ENCODE results near the gene KITLG.
"Not testable (repeated sequence)": the region's sequence is repeated elsewhere in the genome, so short reads cannot be mapped to it uniquely, and the experiment has no call there.

The KITLG gene

DNA sequence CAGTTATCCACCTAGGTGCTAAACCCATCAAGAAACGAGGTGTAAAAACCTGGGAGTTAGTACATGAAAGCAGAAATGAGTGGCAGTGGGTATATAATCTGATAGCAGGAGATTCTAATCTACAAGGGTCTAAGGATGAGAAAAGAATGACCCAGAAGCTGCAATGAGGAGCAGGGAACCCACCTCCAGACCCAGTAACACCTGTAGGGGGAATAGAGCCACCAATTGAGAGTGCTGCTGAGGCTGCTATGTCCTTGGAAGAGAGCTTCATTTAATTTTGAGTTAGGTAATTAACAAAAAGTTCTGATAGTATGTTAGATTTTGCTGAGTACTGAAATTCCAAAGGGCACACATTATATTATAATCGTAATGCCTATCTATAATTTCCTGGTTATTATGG, 89.8 kb downstream of the KITLG start:
- no peak overlapping the region for H3K4me3 ChIP-seq (ENCODE audit: low read length)
- DNase-seq (ENCODE audit: low read depth) = no peak
- TF ChIP-seq, protein P1, sequence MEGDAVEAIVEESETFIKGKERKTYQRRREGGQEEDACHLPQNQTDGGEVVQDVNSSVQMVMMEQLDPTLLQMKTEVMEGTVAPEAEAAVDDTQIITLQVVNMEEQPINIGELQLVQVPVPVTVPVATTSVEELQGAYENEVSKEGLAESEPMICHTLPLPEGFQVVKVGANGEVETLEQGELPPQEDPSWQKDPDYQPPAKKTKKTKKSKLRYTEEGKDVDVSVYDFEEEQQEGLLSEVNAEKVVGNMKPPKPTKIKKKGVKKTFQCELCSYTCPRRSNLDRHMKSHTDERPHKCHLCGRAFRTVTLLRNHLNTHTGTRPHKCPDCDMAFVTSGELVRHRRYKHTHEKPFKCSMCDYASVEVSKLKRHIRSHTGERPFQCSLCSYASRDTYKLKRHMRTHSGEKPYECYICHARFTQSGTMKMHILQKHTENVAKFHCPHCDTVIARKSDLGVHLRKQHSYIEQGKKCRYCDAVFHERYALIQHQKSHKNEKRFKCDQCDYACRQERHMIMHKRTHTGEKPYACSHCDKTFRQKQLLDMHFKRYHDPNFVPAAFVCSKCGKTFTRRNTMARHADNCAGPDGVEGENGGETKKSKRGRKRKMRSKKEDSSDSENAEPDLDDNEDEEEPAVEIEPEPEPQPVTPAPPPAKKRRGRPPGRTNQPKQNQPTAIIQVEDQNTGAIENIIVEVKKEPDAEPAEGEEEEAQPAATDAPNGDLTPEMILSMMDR (IDR thresholded peaks at IDR 0.05; ENCODE audit: insufficient read depth, low read depth, low read length, missing control alignments) = no peak

DNA sequence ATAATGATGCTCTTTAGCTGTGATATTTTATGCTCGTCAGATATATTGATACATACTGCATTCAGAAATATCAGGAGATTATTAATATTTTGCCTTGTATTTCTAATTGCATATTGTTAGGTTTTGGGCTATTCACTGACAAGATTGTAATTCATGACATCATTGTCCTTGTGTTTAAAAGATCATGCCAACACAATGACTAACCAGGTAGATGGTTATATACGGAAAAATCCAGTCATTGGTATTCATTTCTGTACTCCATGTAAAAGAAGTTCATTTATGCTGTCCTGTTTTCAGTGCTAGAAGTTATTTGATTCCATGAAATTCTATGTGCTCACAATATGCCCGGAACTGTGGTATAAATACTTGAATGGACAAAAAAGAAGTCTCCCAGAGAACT, 107.5 kb downstream of the KITLG start:
- DNase-seq (ENCODE audit: low read depth) = peak; percentile 60
- H3K4me3 ChIP-seq (ENCODE audit: low read length) = no peak overlapping the region
- TF ChIP-seq, protein P1 (IDR thresholded peaks at IDR 0.05; ENCODE audit: insufficient read depth, low read depth, low read length, missing control alignments) = no peak

DNA sequence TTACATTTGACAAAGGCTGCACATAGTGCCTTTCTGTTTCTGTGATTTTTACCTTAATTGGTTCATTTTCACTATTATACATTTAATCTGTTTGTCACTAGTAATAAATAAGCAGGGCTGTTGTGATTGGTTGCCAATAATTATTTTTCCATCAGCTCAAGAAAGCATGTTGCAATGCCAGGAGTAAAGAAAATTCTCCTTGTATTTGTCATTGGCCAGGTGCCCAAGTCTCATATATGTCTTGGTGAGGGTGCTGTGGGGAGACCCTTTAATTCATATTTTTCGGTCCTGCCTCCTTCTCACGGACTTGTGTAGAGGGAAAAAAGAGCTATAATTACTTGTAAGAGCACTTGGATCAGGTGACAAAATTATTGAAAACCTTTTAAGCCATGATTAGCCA, 108.0 kb downstream of the KITLG start:
- TF ChIP-seq, protein P1 (IDR thresholded peaks at IDR 0.05; ENCODE audit: insufficient read depth, low read depth, low read length, missing control alignments) = no peak
- no peak overlapping the region for H3K4me3 ChIP-seq (ENCODE audit: low read length)

DNA sequence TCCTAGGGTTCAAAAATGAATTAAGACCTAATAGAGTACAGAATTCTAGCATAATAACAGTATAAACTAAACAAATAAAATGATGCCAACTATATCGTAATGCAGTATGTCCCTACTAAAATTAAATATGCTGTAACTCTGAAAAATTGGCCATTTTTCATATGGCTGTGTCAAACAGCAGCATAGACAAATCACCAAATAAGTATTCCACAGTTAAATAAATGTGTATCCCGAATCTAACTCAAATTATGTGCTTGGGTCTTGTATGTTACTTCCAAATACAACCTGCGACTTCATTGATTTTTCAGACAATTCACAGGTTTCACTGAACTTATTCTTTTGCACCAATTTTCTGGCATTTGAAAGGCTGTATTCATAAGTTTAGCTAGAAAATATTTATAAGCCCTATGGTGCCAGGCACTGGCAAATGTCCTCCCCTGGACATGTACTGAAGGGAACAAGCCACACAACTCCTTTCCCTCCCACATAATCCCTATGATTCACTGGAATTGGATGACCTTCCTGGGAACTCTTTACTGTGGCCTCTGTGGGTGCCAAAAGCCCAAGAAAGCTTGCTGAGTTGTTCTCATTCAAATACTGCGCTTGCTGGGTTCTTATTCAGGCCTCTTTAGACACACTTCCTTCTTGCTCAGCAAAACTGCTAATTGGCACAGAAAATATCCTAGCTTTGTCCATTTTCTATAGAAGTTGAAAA, 108.8 kb downstream of the KITLG start:
- TF ChIP-seq, protein P1 (IDR thresholded peaks at IDR 0.05; ENCODE audit: insufficient read depth, low read depth, low read length, missing control alignments) = no peak
- peak; percentile 63 for DNase-seq (ENCODE audit: low read depth)

More for the DNA sequence above, 108.0 kb downstream of the KITLG start:
- DNase-seq (ENCODE audit: low read depth) = peak; percentile 48

DNA sequence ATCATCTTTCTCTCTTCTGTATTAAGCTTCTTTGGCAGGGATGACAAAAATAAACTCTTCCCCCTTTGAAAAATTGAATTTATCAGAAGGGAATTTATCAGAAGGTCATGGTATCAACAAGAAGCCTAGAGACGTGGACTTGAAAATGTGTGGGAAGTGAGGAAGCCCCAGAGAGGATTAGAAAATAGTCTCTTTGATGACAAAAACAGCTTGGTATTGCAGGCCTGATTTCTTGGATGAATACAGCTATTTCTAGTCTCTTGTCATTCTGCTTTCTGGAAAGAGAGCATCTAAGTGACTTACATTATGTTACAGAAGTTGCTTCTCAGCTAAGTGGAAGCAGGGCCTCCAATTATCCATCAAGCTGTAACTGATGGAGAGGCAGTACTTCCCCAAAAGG, 111.1 kb downstream of the KITLG start:
- no peak overlapping the region for H3K4me3 ChIP-seq (ENCODE audit: low read length)
- TF ChIP-seq, protein P1 (IDR thresholded peaks at IDR 0.05; ENCODE audit: insufficient read depth, low read depth, low read length, missing control alignments) = no peak
- DNase-seq (ENCODE audit: low read depth) = no peak

More for the DNA sequence above, 108.8 kb downstream of the KITLG start:
- no peak overlapping the region for H3K4me3 ChIP-seq (ENCODE audit: low read length)

- no peak for DNase-seq (ENCODE audit: low read depth)
- H3K4me3 ChIP-seq (ENCODE audit: low read length) = no peak overlapping the region
- TF ChIP-seq, protein P1 (IDR thresholded peaks at IDR 0.05; ENCODE audit: insufficient read depth, low read depth, low read length, missing control alignments) = no peak
These were observed 111.7 kb downstream of the KITLG start for GRCh38 chr12:88468581-88468980.

DNA sequence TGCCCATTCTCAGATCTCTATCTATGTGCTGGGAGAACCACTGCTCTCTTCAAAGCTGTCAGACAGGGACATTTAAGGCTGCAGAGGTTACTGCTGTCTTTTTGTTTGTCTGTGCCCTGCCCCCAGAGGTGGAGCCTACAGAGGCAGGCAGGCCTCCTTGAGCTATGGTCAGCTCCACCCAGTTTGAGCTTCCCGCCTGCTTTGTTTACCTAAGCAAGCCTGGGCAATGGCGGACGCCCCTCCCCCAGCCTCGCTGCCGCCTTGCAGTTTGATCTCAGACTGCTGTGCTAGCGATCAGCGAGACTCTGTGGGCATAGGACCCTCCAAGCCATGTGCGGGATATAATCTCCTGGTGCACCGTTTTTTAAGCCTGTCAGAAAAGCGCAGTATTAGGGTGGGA, 113.6 kb downstream of the KITLG start:
- H3K4me3 ChIP-seq (ENCODE audit: low read length); DNase-seq (ENCODE audit: low read depth): not testable (repeated sequence)

All from epithelial cell of esophagus (primary cell).